Mucosa of rectum (tissue), 2 donors: ENCODE data around the gene ZSWIM1.
"Not testable (repeated sequence)": the region's sequence is repeated elsewhere in the genome, so short reads cannot be mapped to it uniquely, and the experiment has no call there.

Experiments
- H3K27ac ChIP-seq, 2 donors: one replicate each; pipeline ENCODE4 v1.7.0; 2013; ENCODE audit warnings: inconsistent platforms in 2 of 2, low read depth in 2 of 2, low read length in 2 of 2
- H3K27me3 ChIP-seq, 2 donors: one replicate each; pipeline ENCODE4 v1.7.0; 2013; ENCODE audit warnings: low read length in 2 of 2; ENCODE audit not compliant: control insufficient read depth in 2 of 2, insufficient read depth in 2 of 2
- H3K36me3 ChIP-seq, 2 donors: one replicate each; pipeline ENCODE4 v1.7.0; 2013; ENCODE audit warnings: low read length in 2 of 2; ENCODE audit not compliant: control insufficient read depth in 2 of 2, insufficient read depth in 2 of 2
- H3K4me1 ChIP-seq, 2 donors: one replicate each; pipeline ENCODE4 v1.7.0; 2013; ENCODE audit warnings: low read length in 2 of 2, mild to moderate bottlenecking in 1 of 2; ENCODE audit not compliant: control insufficient read depth in 2 of 2, insufficient read depth in 2 of 2
- H3K4me3 ChIP-seq, 2 donors: one replicate each; pipeline ENCODE4 v1.7.0; 2013; ENCODE audit warnings: low read length in 2 of 2
- H3K9ac ChIP-seq, 2 donors: one replicate each; pipeline ENCODE4 v1.7.0; 2013; ENCODE audit warnings: low read length in 2 of 2, low read depth in 1 of 2, mild to moderate bottlenecking in 1 of 2
- H3K9me3 ChIP-seq, 2 donors: one replicate each; pipeline ENCODE4 v1.7.0; 2013; ENCODE audit warnings: low read length in 2 of 2; ENCODE audit not compliant: control insufficient read depth in 2 of 2
- donor health status: healthy.
- donor health status: Normal muscosa, but diverticular disease.

The ZSWIM1 gene

GRCh38 chr20:45894797-45895196, 13.8 kb downstream of the ZSWIM1 start:
- no peaks in the 10 kb centered on the region for H3K27me3 ChIP-seq
- no peaks in the 10 kb centered on the region for H3K9me3 ChIP-seq
- H3K36me3 ChIP-seq, result peaks cover 41 to 56% of the 10 kb centered on the region in 2 donors
- no peak overlapping the region for H3K4me3 ChIP-seq
- H3K27ac ChIP-seq, result no peak overlapping the region
- H3K9ac ChIP-seq, result no peak overlapping the region
- peaks cover 25 to 31% of the 10 kb centered on the region in 2 donors for H3K4me1 ChIP-seq

GRCh38 chr20:45896641-45897161, 15.7 kb downstream of the ZSWIM1 start:
- peaks cover 18 to 19% of the 10 kb centered on the region in 2 donors for H3K4me1 ChIP-seq
- H3K27me3 ChIP-seq, result no peaks in the 10 kb centered on the region
- no peak overlapping the region for H3K4me3 ChIP-seq
- no peaks in the 10 kb centered on the region for H3K9me3 ChIP-seq
- peaks cover 41 to 56% of the 10 kb centered on the region in 2 donors for H3K36me3 ChIP-seq
- no peak overlapping the region for H3K9ac ChIP-seq
- H3K27ac ChIP-seq, result no peak overlapping the region

GRCh38 chr20:45897289-45897688, 16.3 kb downstream of the ZSWIM1 start:
- Histone ChIP-seq H3K4me1 (peaks cover 12 to 13% of the 10 kb centered on the region in 2 donors), H3K27me3 (no peaks in the 10 kb centered on the region), H3K36me3 (peaks cover 41 to 56% of the 10 kb centered on the region in 2 donors)

GRCh38 chr20:45897692-45898091, 16.7 kb downstream of the ZSWIM1 start:
- Histone ChIP-seq H3K27ac (no peak overlapping the region), H3K36me3 (peaks cover 41 to 55% of the 10 kb centered on the region in 2 donors), H3K27me3 (no peaks in the 10 kb centered on the region), H3K4me3 (no peak overlapping the region), H3K4me1 (peaks cover 8 to 9% of the 10 kb centered on the region in 2 donors), H3K9me3 (no peaks in the 10 kb centered on the region), H3K9ac (no peak overlapping the region)

More at GRCh38 chr20:45897289-45897688, 16.3 kb downstream of the ZSWIM1 start:
- no peaks in the 10 kb centered on the region for H3K9me3 ChIP-seq
- H3K27ac ChIP-seq, result no peak overlapping the region
- no peak overlapping the region for H3K9ac ChIP-seq
- no peak overlapping the region for H3K4me3 ChIP-seq

- Histone ChIP-seq H3K36me3 (peaks cover 41 to 51% of the 10 kb centered on the region in 2 donors), H3K4me1 (peaks cover 3% of the 10 kb centered on the region in 2 donors), H3K27ac (no peak overlapping the region), H3K27me3 (no peaks in the 10 kb centered on the region), H3K9ac (no peak overlapping the region), H3K9me3 (no peaks in the 10 kb centered on the region), H3K4me3 (no peak overlapping the region)
Observed at GRCh38 chr20:45898285-45898684, 17.3 kb downstream of the ZSWIM1 start.

GRCh38 chr20:45899046-45899835, 18.2 kb downstream of the ZSWIM1 start:
- Histone ChIP-seq H3K4me1 (no peaks in the 10 kb centered on the region), H3K36me3 (peaks cover 35 to 46% of the 10 kb centered on the region in 2 donors), H3K4me3 (no peak overlapping the region), H3K27me3 (no peaks in the 10 kb centered on the region), H3K27ac (no peak overlapping the region), H3K9me3 (no peaks in the 10 kb centered on the region), H3K9ac (no peak overlapping the region)

- not testable (repeated sequence) for H3K4me3 ChIP-seq, H3K9me3 ChIP-seq, H3K4me1 ChIP-seq, H3K27ac ChIP-seq, H3K27me3 ChIP-seq, H3K9ac ChIP-seq
- H3K36me3 ChIP-seq, result peaks cover 24 to 30% of the 10 kb centered on the region in 2 donors
Observed at GRCh38 chr20:45901332-45901731, 20.3 kb downstream of the ZSWIM1 start.

GRCh38 chr20:45902199-45902701, 21.2 kb downstream of the ZSWIM1 start:
- Histone ChIP-seq H3K36me3 (peaks cover 17 to 23% of the 10 kb centered on the region in 2 donors), H3K27ac (no peak overlapping the region), H3K27me3 (no peaks in the 10 kb centered on the region), H3K4me1 (no peaks in the 10 kb centered on the region), H3K9me3 (no peaks in the 10 kb centered on the region), H3K9ac (no peak overlapping the region), H3K4me3 (no peak overlapping the region)

GRCh38 chr20:45904583-45905504, 23.8 kb downstream of the ZSWIM1 start:
- no peak overlapping the region for H3K27ac ChIP-seq
- H3K9ac ChIP-seq, result no peak overlapping the region
- peaks cover 0 to 6% of the 10 kb centered on the region in 2 donors for H3K36me3 ChIP-seq
- no peaks in the 10 kb centered on the region for H3K27me3 ChIP-seq
- H3K4me1 ChIP-seq, result peaks cover 0 to 2% of the 10 kb centered on the region in 2 donors
- no peaks in the 10 kb centered on the region for H3K9me3 ChIP-seq
- H3K4me3 ChIP-seq, result no peak overlapping the region
